Measurements from ENCODE around the gene BBS9. TPM values are rescaled to one million over a fixed set of nuclear protein-coding genes. Genes with fewer than 3 reads are reported as not detected.
"Not testable (repeated sequence)": the region's sequence is repeated elsewhere in the genome, so short reads cannot be mapped to it uniquely, and the experiment has no call there.

The BBS9 gene
- total and polyA plus RNA-seq, 9 of the 15 experiments (the other 6 are each of a cell fraction or from before 2014, with no cell fraction given) = 0.77 to 3.3 (median 2.4) TPM

GRCh38 chr7:33484476-33484875 is 355.1 kb downstream of the BBS9 start:
- H3K9ac ChIP-seq (ENCODE audit: insufficient read depth in 1 of 2, low read depth in 2 of 2, low read length in 2 of 2); H2AFZ ChIP-seq (ENCODE audit: low read depth, low read length); H3K27me3 ChIP-seq (ENCODE audit: control insufficient read depth in 2 of 2, insufficient read depth in 2 of 2, low read length in 2 of 2); H3K4me2 ChIP-seq (ENCODE audit: insufficient read depth, low read length); ATAC-seq; CTCF ChIA-PET (ENCODE audit: low intra/inter-chr PET ratio); FAIRE-seq; H3K4me1 ChIP-seq (replicated peaks in 1 of 2; ENCODE audit: control insufficient read depth in 2 of 2, insufficient read depth in 2 of 2, low read length in 2 of 2); POLR2A ChIA-PET; BruUV-seq (replicated peaks); H4K20me1 ChIP-seq (replicated peaks; ENCODE audit: control insufficient read depth, insufficient read depth, low read length); H3K36me3 ChIP-seq (ENCODE audit: control insufficient read depth, insufficient read depth, low read length); H3K27ac ChIP-seq (ENCODE audit: extremely low read depth, low read depth, low read length); H3K4me3 ChIP-seq; H3K9me3 ChIP-seq (replicated peaks; ENCODE audit: control insufficient read depth, insufficient read depth, low read depth, low read length); H3K9me1 ChIP-seq (ENCODE audit: control insufficient read depth, insufficient read depth, low read length); DNase-seq (ENCODE audit: extremely low read depth in 1 of 4, low spot score in 3 of 4); H3K79me2 ChIP-seq (ENCODE audit: control insufficient read depth, insufficient read depth, low read length); in situ Hi-C loops (cut with MboI); intact Hi-C loops (cut with micrococcal nuclease): not testable (repeated sequence)
- 0% methylated on average over 1 of the region's 1 CpG for WGBS (ENCODE audit: insufficient coverage, low coverage, missing lambda C conversion rate)

GRCh38 chr7:33485747-33486493 is 356.6 kb downstream of the BBS9 start:
- Histone ChIP-seq H3K9me3 (replicated peaks; ENCODE audit: control insufficient read depth, insufficient read depth, low read depth, low read length) (no peaks in the 10 kb centered on the region; the same call in 1 of the 2 replicates), H3K27me3 (ENCODE audit: control insufficient read depth in 2 of 2, insufficient read depth in 2 of 2, low read length in 2 of 2) (no peaks in the 10 kb centered on the region), H2AFZ (ENCODE audit: low read depth, low read length) (no peak overlapping the region), H3K9ac (ENCODE audit: insufficient read depth in 1 of 2, low read depth in 2 of 2, low read length in 2 of 2) (no peak overlapping the region), H3K4me2 (ENCODE audit: insufficient read depth, low read length) (no peak overlapping the region), H3K4me1 (replicated peaks in 1 of 2; ENCODE audit: control insufficient read depth in 2 of 2, insufficient read depth in 2 of 2, low read length in 2 of 2) (no peaks in the 10 kb centered on the region), H4K20me1 (replicated peaks; ENCODE audit: control insufficient read depth, insufficient read depth, low read length) (no peaks in the 10 kb centered on the region), H3K79me2 (ENCODE audit: control insufficient read depth, insufficient read depth, low read length) (no peaks in the 10 kb centered on the region), H3K36me3 (ENCODE audit: control insufficient read depth, insufficient read depth, low read length) (no peaks in the 10 kb centered on the region), H3K9me1 (ENCODE audit: control insufficient read depth, insufficient read depth, low read length) (no peaks in the 10 kb centered on the region), H3K4me3 (no peak overlapping the region), H3K27ac (ENCODE audit: extremely low read depth, low read depth, low read length) (no peak overlapping the region)
- WGBS (ENCODE audit: insufficient coverage, low coverage, missing lambda C conversion rate) = 2% methylated on average over 4 of the region's 4 CpGs
- no peak for FAIRE-seq
- no peak for ATAC-seq
- POLR2A ChIA-PET = no interaction called here
- no peak for DNase-seq (ENCODE audit: extremely low read depth in 1 of 4, low spot score in 3 of 4)
- in situ Hi-C loops (cut with MboI) (no loop called here), intact Hi-C loops (cut with micrococcal nuclease) (no loop called here)
- CTCF ChIA-PET (ENCODE audit: low intra/inter-chr PET ratio) = no interaction called here
- no TSS peak for BruUV-seq (replicated peaks)
- TF ChIP-seq RREB1 (CRISPR knock-in tag; IDR thresholded peaks at IDR 0.05) (no peak), NFIC (IDR thresholded peaks at IDR 0.05) (no peak), AFF1 (IDR thresholded peaks at IDR 0.05; ENCODE audit: low read depth in 1 of 2, partially characterized antibody in 2 of 2) (no peak), POLR3A (IDR thresholded peaks at IDR 0.05; ENCODE audit: borderline replicate concordance, extremely low read depth, insufficient read depth, insufficient read length) (no peak)

All from K562 (cell line).